Activated CD4-positive, alpha-beta T cell treated with anti-CD3 and anti-CD28 coated beads, Interleukin-2, amount 50 U/mL, for 24 hours (primary cell): ENCODE results near the gene CDK3.
A peak's percentile ranks its signal among the peaks of the same experiment; 100 is the strongest.

ENCODE experiments used
- DNase-seq, 2 donors: peaks; one replicate each; pipeline ENCODE4 v3.0.0-alpha.2; 2020; ENCODE audit warnings: low read depth in 1 of 2, low spot score in 1 of 2

CDK3 gene

GRCh38 chr17:76013377-76013932 lies 12.8 kb downstream of the CDK3 start:
- no peak for DNase-seq

DNA sequence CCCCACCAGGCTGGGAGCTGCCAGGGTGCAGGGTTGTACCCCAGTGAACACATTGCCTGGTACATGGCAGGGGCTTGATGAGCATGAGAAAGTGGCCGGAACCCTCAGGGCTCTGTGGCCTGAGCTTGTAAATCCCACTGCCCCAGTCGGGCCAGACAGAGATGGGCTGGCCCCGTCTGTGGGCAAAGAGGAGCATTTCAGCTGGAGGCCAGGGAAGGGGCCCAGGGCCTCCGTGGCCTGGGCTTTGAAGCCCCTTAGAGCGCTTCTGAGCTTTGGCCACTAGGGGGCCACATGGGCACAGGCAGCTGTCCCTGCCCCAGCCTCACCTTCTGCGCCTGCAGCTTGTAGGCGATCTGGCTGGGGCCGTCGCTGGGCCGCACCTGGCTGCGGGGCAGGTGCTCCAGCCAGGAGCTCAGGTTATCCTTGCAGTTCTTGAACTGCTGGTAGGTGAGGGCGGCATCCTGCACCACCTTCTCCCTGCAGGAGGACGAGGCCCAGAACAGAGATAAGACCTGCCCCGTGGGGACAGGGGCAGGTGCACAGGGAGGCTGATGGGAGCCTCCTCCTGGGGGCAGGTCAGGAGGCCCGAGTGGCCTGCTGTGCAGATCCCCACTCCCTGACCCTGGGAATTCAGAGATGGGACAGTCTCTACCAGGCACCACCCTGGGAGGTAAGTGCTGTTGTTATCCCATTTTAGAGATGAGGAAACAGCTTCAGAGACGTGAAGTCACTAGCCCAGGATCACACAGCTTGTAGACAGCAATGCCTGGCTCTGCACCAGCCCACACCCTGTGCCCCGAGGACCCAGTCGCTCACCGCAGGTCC lies 13.7 kb downstream of the CDK3 start:
- DNase-seq = peak; percentile 50 to 74

DNA sequence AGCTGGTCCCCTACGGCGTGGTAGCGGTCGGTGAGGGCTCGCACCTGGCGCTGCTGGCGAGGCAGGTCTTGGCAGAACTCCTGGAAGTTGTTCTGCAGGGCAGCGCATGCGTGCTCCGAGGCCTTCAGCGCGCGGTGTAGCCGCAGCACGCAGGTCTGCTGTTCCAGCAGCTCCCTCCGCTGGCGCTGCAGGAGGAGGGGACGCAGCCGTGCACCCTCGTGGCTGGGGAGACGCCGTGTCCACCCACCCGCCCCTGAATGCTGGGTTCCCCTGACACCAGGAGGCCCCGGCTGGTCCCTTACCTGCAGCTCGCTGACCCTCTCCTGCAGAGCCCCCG lies 14.2 kb downstream of the CDK3 start:
- DNase-seq = no peak

- no peak for DNase-seq
These were observed 17.1 kb downstream of the CDK3 start for GRCh38 chr17:76017481-76018339.

DNA sequence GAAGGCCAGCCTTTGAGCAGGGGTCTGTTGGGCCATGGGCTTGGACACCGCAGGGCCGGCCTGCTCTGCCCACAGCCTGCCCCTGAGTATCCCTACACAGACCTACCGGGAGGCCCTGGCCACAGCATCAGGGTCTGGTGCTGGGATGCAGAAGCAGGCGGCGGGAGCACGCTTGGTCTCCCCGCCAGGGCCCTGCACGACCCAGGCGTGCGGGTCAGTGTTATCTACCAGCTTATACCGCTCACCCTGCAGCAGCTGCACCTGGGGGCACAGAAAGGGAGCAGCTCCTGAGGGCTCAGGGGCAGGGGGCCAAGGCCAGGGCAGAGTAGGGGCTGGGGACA lies 17.7 kb downstream of the CDK3 start:
- DNase-seq = no peak

GRCh38 chr17:76018801-76019200 lies 18.1 kb downstream of the CDK3 start:
- no peak for DNase-seq

DNA sequence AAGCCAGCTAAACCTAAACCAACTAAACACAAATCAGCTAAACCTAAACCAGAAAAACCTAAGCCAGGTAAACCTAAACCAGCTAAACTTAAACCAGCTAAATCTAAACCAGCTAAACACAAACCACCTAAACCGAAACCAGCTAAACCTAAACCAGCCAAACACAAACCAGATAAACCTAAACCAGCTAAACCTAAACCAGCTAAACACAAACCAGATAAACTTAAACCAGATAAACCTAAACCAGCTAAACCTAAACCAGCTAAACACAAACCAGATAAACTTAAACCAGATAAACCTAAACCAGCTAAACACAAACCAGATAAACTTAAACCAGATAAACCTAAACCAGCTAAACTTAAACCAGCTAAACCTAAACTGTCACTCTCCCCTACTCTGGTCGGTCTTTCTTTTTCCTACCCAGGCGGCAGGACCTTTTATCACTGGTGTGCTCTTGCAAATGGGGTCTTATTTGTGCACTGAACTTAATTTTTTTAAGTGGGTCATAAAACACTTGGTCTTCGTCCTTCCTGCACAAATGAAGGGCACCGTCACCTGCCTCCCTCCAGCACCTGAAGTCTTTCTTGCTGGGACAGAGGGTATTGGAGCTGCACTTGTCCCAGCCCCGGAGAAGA lies 19.3 kb downstream of the CDK3 start:
- no peak for DNase-seq

GRCh38 chr17:76022285-76022684 lies 21.6 kb downstream of the CDK3 start:
- DNase-seq = no peak

DNA sequence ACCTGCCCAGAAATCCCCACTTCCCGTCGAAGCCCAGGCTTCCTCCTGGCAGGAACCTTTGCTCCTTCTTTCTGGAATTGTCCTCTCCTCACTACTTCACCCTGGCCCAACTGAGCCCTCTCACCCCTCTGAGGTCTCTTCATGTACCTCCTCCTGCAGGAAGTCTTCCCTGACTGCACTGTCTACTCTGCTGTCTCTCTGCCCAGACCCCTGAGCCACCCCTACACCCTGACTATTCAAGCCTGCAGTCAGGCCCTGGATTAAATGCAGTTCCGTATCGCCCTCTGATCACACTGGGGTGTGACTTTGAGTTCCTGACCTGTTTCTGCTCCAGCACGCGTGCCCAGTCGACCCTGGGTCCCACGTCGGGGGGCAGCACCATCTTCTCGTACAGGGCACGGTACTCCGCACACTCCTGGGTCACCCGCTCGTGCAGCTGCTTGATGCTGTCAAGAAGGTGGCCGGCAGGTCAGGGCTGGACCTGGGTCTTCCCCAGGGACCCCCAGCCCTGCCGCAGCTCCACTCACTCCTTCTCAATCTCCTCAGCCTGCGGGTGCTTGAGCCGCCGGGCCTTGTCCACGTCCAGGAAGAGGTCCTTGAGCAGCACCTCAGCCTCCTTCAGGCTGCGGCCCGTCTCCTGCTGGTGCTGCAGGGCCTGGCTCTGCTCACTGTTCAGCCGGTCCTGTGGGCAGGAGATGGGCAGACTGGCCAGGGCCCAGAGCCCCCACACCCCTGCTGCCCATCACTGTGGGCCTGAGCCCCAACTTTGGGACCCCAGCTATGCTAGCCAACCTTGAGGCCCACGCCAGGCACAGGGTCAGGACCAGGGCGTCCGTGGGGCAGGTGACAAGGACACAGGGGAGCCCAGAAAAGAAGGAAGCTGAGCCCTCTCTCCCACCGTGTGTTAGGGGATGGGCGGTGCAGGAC lies 22.6 kb downstream of the CDK3 start:
- DNase-seq = no peak

GRCh38 chr17:76023900-76024237 lies 23.2 kb downstream of the CDK3 start:
- DNase-seq = no peak

GRCh38 chr17:76024353-76024752 lies 23.7 kb downstream of the CDK3 start:
- DNase-seq = no peak

GRCh38 chr17:76025294-76025693 lies 24.6 kb downstream of the CDK3 start:
- DNase-seq = no peak

DNA sequence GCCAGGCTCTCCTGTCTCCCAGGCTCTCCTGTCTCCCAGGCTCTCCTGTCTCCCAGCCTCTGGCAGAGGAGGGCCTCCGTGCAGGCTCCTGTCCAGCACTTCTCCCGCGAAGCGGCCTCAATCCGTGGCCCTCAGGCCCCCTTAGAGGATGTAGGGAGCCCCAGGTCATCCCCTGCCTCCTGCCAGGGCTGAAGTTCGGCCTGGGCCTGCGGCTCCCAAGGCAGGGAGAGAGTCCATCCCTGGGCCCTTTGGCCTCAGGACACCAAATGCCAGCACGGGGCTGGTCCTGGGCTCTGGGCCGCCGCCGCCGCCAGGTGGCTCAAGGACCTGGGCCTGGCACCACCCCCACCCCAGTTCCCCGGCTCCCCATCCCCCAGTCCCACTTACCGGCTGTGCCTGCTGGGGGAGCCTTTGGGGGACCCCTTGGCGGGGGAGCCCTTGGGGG lies 26.1 kb downstream of the CDK3 start:
- DNase-seq = no peak

DNA sequence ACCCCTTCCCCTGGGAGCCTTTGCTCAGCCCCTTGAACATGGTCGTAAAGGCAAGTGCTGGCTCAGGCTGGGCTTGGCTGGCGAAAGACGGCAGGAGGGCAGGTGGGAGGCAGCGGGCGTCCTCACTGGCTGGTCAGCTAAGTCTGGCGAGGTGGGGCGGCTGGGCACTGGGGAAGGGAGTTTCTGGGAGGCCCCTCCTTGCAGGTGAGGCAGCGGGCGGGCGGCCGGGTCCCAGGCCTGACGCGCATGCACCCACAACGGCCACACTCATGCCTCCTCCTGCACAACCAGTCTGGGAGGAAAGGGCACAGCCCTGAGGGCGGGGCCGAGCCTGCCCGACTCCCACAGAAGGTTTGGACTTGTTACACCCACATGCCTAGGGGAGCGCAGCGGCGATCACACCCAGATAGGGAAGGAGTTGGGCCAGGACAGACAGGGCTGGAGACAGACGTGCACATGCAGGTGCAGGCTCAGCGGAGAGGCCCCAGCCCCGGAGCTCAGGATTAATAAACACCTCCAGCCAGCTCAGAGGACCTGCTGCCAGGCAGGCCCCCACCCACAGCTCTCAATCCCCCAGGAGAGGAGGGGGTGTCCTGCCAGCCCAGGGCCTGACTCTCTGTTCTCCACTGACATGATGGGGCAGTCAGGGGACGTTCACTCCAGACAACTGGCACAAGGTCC lies 26.6 kb downstream of the CDK3 start, which contains the start of gene EVPL:
TSS of gene EVPL (minus strand) at position 148 of the 681 bp plus-strand sequence. CDS start at position 40, 108 bp downstream.
- DNase-seq = no peak

DNA sequence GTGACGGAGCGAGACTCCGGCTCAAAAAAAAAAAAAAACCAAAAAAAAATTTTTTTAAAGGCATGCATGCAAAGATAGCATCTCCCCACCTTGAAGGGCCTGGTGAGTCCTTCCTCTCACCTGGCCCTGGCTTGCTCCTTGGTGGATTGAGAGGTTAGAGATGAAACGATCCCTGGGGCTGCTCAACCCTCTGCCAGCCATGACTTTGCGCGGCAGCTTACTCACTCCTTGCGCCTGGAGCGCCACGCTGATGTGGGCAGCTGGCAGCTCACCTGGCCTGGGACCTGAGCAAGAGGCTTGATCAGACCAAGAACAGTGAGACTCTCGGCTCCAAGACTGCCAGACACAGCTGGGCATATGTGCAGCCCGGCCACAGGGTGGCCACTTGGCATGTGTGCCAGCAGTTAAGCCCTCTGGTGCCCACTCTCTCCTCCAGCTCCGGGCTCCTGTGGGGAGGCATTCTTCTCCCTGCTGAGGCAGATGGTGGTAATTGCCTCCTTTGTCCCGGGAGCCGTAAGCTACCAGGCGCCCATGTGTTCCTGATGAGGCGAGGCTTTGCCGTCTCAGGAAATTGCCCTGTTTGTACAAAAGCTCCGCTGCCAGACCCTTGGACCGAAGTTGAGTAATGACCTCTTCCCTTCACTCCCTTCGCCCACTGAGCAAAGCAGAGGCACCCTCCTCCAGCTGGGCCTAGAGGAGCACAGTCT lies 31.6 kb downstream of the CDK3 start:
- DNase-seq = no peak

DNA sequence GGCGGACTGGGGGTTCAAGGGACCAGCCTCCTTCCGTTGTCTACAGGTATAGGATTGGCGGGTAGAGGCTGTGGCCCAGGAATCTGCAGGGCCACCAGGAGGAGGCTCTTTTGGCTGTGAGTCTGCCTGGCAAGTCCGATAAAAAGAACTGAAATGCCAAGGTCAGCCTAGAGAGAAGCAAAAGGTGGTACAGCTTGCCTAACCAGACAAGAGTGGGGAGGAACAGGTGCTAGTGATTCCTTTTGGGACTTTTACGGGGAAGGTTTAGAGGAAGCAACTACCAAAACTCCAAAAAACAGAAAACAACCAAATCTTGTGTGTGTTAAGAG lies 32.1 kb downstream of the CDK3 start:
- no peak for DNase-seq

- no peak for DNase-seq
These were observed 32.5 kb downstream of the CDK3 start for GRCh38 chr17:76033139-76033538.

- DNase-seq = no peak
These were observed 34.0 kb downstream of the CDK3 start for GRCh38 chr17:76034428-76035350.
